Tibial nerve (tissue), 3 donors: Measurements from ENCODE around the gene MDN1.

Experiments used
- POLR2A ChIP-seq, 2 donors: fragments of 450-650 bp; IDR thresholded peaks; one replicate each; pipeline ENCODE4 v1.6.1; 2017; ENCODE audit warnings: antibody characterized with exemption in 2 of 2, mild to moderate bottlenecking in 2 of 2, moderate library complexity in 2 of 2
- TF ChIP-seq, protein P1 (sequence below), 5 experiments: fragments of 200-600 bp in 3 of 5; fragments of 450-650 bp in 2 of 5; sonication (generic) in 3 of 5; IDR thresholded peaks; one replicate each; pipeline ENCODE4 v1.5.1; 2016 to 2019; ENCODE audit warnings: antibody characterized with exemption in 5 of 5, mild to moderate bottlenecking in 3 of 5, moderate library complexity in 2 of 5

DNA sequence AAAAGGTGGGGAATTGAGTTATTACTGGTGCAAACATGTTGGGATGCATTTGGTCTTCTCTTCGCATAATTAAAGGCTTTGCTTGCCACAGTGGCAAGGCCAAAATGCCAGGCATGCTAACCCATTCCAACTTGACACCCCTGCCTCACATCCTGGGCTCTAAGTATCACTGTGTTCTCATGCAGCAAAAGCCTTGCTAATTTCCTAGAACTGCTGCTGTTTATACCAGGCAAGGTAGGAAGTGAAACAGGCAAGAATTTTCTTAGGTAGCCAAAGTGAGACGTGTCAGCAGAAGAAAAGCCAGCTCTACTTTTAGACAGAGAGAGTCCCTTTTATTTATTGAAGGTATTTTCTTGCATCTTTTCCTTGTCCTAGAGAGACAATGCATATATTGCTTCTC is 222.2 kb downstream of the MDN1 start:
- TF ChIP-seq, protein P1, sequence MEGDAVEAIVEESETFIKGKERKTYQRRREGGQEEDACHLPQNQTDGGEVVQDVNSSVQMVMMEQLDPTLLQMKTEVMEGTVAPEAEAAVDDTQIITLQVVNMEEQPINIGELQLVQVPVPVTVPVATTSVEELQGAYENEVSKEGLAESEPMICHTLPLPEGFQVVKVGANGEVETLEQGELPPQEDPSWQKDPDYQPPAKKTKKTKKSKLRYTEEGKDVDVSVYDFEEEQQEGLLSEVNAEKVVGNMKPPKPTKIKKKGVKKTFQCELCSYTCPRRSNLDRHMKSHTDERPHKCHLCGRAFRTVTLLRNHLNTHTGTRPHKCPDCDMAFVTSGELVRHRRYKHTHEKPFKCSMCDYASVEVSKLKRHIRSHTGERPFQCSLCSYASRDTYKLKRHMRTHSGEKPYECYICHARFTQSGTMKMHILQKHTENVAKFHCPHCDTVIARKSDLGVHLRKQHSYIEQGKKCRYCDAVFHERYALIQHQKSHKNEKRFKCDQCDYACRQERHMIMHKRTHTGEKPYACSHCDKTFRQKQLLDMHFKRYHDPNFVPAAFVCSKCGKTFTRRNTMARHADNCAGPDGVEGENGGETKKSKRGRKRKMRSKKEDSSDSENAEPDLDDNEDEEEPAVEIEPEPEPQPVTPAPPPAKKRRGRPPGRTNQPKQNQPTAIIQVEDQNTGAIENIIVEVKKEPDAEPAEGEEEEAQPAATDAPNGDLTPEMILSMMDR (IDR thresholded peaks at IDR 0.05) = no peak
- TF ChIP-seq POLR2A (IDR thresholded peaks at IDR 0.05) = no peak
